ENCODE results near the gene PFKFB3. TPM values are rescaled to one million over a fixed set of nuclear protein-coding genes. Genes with fewer than 3 reads are reported as not detected.

The PFKFB3 gene
- polyA plus RNA-seq, 2 donors, result 26.2 to 42.7 TPM

GRCh38 chr10:6221971-6222751 is 19.4 kb downstream of the PFKFB3 start:
- Histone ChIP-seq H3K4me3 (ENCODE audit: low read depth in 1 of 2, low read length in 2 of 2) (no peak overlapping the region), H3K36me3 (ENCODE audit: control insufficient read depth in 2 of 2, insufficient read depth in 2 of 2, low read length in 1 of 2) (peaks cover 25 to 56% of the 10 kb centered on the region in 2 donors), H3K9me3 (ENCODE audit: control insufficient read depth in 2 of 2, insufficient read depth in 1 of 2, low read depth in 1 of 2, low read length in 1 of 2) (peaks cover 0 to 2% of the 10 kb centered on the region in 2 donors), H3K4me1 (ENCODE audit: control insufficient read depth in 2 of 2, insufficient read depth in 2 of 2, low read length in 1 of 2) (peaks cover 0 to 3% of the 10 kb centered on the region in 2 donors), H3K27ac (ENCODE audit: low read depth in 2 of 2, low read length in 1 of 2) (no peak overlapping the region), H3K27me3 (ENCODE audit: control insufficient read depth in 1 of 2, insufficient read depth in 2 of 2, low read length in 2 of 2) (no peaks in the 10 kb centered on the region)
- WGBS, 2 donors, result 79 to 80% methylated on average over 21 of the region's 21 CpGs

GRCh38 chr10:6222755-6223154 is 20.0 kb downstream of the PFKFB3 start:
- H3K4me3 ChIP-seq (ENCODE audit: low read depth in 1 of 2, low read length in 2 of 2), result no peak overlapping the region
- H3K36me3 ChIP-seq (ENCODE audit: control insufficient read depth in 2 of 2, insufficient read depth in 2 of 2, low read length in 1 of 2), result peaks cover 31 to 60% of the 10 kb centered on the region in 2 donors
- peaks cover 0 to 3% of the 10 kb centered on the region in 2 donors for H3K4me1 ChIP-seq (ENCODE audit: control insufficient read depth in 2 of 2, insufficient read depth in 2 of 2, low read length in 1 of 2)
- peaks cover 0 to 2% of the 10 kb centered on the region in 2 donors for H3K9me3 ChIP-seq (ENCODE audit: control insufficient read depth in 2 of 2, insufficient read depth in 1 of 2, low read depth in 1 of 2, low read length in 1 of 2)
- H3K27me3 ChIP-seq (ENCODE audit: control insufficient read depth in 1 of 2, insufficient read depth in 2 of 2, low read length in 2 of 2), result no peaks in the 10 kb centered on the region
- 86 to 88% methylated on average over 19 of the region's 19 CpGs for WGBS, 2 donors
- H3K27ac ChIP-seq (ENCODE audit: low read depth in 2 of 2, low read length in 1 of 2), result no peak overlapping the region

DNA sequence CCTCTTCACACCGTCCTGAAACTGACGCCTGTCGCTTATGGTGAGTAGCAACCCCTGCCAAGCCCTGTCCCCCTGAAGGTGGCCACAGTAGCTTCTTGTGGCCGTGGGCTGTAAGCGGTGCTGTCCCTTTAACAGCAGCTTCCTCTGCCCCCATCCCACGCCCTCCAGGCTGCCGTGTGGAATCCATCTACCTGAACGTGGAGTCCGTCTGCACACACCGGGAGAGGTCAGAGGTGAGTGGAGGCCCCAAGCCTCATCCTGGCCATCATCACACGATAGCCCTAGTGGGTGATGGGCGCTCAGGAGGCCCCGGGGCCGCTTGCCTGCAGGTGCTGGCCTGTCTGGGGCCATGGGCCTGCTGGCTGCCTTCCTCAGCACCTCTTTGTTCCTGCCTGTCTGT is 21.2 kb downstream of the PFKFB3 start:
- Histone ChIP-seq H3K4me3 (ENCODE audit: low read depth in 1 of 2, low read length in 2 of 2) (no peak overlapping the region), H3K4me1 (ENCODE audit: control insufficient read depth in 2 of 2, insufficient read depth in 2 of 2, low read length in 1 of 2) (peaks cover 0 to under 1% of the 10 kb centered on the region in 2 donors), H3K9me3 (ENCODE audit: control insufficient read depth in 2 of 2, insufficient read depth in 1 of 2, low read depth in 1 of 2, low read length in 1 of 2) (peaks cover 0 to 2% of the 10 kb centered on the region in 2 donors), H3K27ac (ENCODE audit: low read depth in 2 of 2, low read length in 1 of 2) (no peak overlapping the region), H3K36me3 (ENCODE audit: control insufficient read depth in 2 of 2, insufficient read depth in 2 of 2, low read length in 1 of 2) (peaks cover 35 to 66% of the 10 kb centered on the region in 2 donors), H3K27me3 (ENCODE audit: control insufficient read depth in 1 of 2, insufficient read depth in 2 of 2, low read length in 2 of 2) (no peaks in the 10 kb centered on the region)
- WGBS, 2 donors, result 87 to 92% methylated on average over 14 of the region's 14 CpGs

GRCh38 chr10:6224781-6225180 is 22.0 kb downstream of the PFKFB3 start:
- peaks cover 40 to 74% of the 10 kb centered on the region in 2 donors for H3K36me3 ChIP-seq (ENCODE audit: control insufficient read depth in 2 of 2, insufficient read depth in 2 of 2, low read length in 1 of 2)
- H3K27ac ChIP-seq (ENCODE audit: low read depth in 2 of 2, low read length in 1 of 2), result no peak overlapping the region
- H3K4me1 ChIP-seq (ENCODE audit: control insufficient read depth in 2 of 2, insufficient read depth in 2 of 2, low read length in 1 of 2), result no peaks in the 10 kb centered on the region
- peaks cover 0 to 2% of the 10 kb centered on the region in 2 donors for H3K9me3 ChIP-seq (ENCODE audit: control insufficient read depth in 2 of 2, insufficient read depth in 1 of 2, low read depth in 1 of 2, low read length in 1 of 2)
- WGBS, 2 donors, result 89 to 90% methylated on average over 13 of the region's 13 CpGs
- H3K4me3 ChIP-seq (ENCODE audit: low read depth in 1 of 2, low read length in 2 of 2), result no peak overlapping the region
- H3K27me3 ChIP-seq (ENCODE audit: control insufficient read depth in 1 of 2, insufficient read depth in 2 of 2, low read length in 2 of 2), result no peaks in the 10 kb centered on the region

GRCh38 chr10:6225263-6225814 is 22.6 kb downstream of the PFKFB3 start:
- no peaks in the 10 kb centered on the region for H3K27me3 ChIP-seq (ENCODE audit: control insufficient read depth in 1 of 2, insufficient read depth in 2 of 2, low read length in 2 of 2)
- no peak overlapping the region for H3K4me3 ChIP-seq (ENCODE audit: low read depth in 1 of 2, low read length in 2 of 2)
- WGBS, 2 donors, result 88 to 89% methylated on average over 15 of the region's 15 CpGs
- peaks cover 39 to 77% of the 10 kb centered on the region in 2 donors for H3K36me3 ChIP-seq (ENCODE audit: control insufficient read depth in 2 of 2, insufficient read depth in 2 of 2, low read length in 1 of 2)
- no peak overlapping the region for H3K27ac ChIP-seq (ENCODE audit: low read depth in 2 of 2, low read length in 1 of 2)
- no peaks in the 10 kb centered on the region for H3K4me1 ChIP-seq (ENCODE audit: control insufficient read depth in 2 of 2, insufficient read depth in 2 of 2, low read length in 1 of 2)
- H3K9me3 ChIP-seq (ENCODE audit: control insufficient read depth in 2 of 2, insufficient read depth in 1 of 2, low read depth in 1 of 2, low read length in 1 of 2), result peaks cover 0 to 2% of the 10 kb centered on the region in 2 donors

DNA sequence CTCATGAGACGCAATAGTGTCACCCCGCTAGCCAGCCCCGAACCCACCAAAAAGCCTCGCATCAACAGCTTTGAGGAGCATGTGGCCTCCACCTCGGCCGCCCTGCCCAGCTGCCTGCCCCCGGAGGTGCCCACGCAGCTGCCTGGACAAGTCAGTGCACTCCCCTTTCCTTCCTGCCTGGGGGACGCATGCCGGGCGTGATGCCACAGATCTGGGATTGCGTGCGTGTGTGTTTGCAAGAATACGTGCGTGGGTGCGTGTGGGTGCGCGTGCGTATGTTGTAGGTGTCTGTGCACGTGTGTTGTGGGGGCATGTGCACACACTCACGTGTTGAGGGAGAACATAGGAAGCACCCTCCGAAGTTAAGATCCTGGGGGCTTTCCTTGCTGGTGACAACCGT is 23.5 kb downstream of the PFKFB3 start:
- WGBS, 2 donors, result 89 to 94% methylated on average over 23 of the region's 23 CpGs
- no peak overlapping the region for H3K4me3 ChIP-seq (ENCODE audit: low read depth in 1 of 2, low read length in 2 of 2)
- H3K27me3 ChIP-seq (ENCODE audit: control insufficient read depth in 1 of 2, insufficient read depth in 2 of 2, low read length in 2 of 2), result no peaks in the 10 kb centered on the region
- peaks cover 0 to 2% of the 10 kb centered on the region in 2 donors for H3K9me3 ChIP-seq (ENCODE audit: control insufficient read depth in 2 of 2, insufficient read depth in 1 of 2, low read depth in 1 of 2, low read length in 1 of 2)
- H3K27ac ChIP-seq (ENCODE audit: low read depth in 2 of 2, low read length in 1 of 2), result no peak overlapping the region
- H3K4me1 ChIP-seq (ENCODE audit: control insufficient read depth in 2 of 2, insufficient read depth in 2 of 2, low read length in 1 of 2), result no peaks in the 10 kb centered on the region
- peaks cover 30 to 72% of the 10 kb centered on the region in 2 donors for H3K36me3 ChIP-seq (ENCODE audit: control insufficient read depth in 2 of 2, insufficient read depth in 2 of 2, low read length in 1 of 2)

GRCh38 chr10:6227346-6227745 is 24.6 kb downstream of the PFKFB3 start:
- 95 to 98% methylated on average over 9 of the region's 9 CpGs for WGBS, 2 donors
- H3K4me3 ChIP-seq (ENCODE audit: low read depth in 1 of 2, low read length in 2 of 2), result no peak overlapping the region
- peaks cover 25 to 73% of the 10 kb centered on the region in 2 donors for H3K36me3 ChIP-seq (ENCODE audit: control insufficient read depth in 2 of 2, insufficient read depth in 2 of 2, low read length in 1 of 2)
- no peak overlapping the region for H3K27ac ChIP-seq (ENCODE audit: low read depth in 2 of 2, low read length in 1 of 2)
- no peaks in the 10 kb centered on the region for H3K4me1 ChIP-seq (ENCODE audit: control insufficient read depth in 2 of 2, insufficient read depth in 2 of 2, low read length in 1 of 2)
- H3K27me3 ChIP-seq (ENCODE audit: control insufficient read depth in 1 of 2, insufficient read depth in 2 of 2, low read length in 2 of 2), result no peaks in the 10 kb centered on the region
- peaks cover 0 to 2% of the 10 kb centered on the region in 2 donors for H3K9me3 ChIP-seq (ENCODE audit: control insufficient read depth in 2 of 2, insufficient read depth in 1 of 2, low read depth in 1 of 2, low read length in 1 of 2)

- no peak overlapping the region for H3K4me3 ChIP-seq (ENCODE audit: low read depth in 1 of 2, low read length in 2 of 2)
- H3K27me3 ChIP-seq (ENCODE audit: control insufficient read depth in 1 of 2, insufficient read depth in 2 of 2, low read length in 2 of 2), result no peaks in the 10 kb centered on the region
- no peaks in the 10 kb centered on the region for H3K4me1 ChIP-seq (ENCODE audit: control insufficient read depth in 2 of 2, insufficient read depth in 2 of 2, low read length in 1 of 2)
- 88 to 89% methylated on average over 20 of the region's 20 CpGs for WGBS, 2 donors
- H3K27ac ChIP-seq (ENCODE audit: low read depth in 2 of 2, low read length in 1 of 2), result no peak overlapping the region
- H3K9me3 ChIP-seq (ENCODE audit: control insufficient read depth in 2 of 2, insufficient read depth in 1 of 2, low read depth in 1 of 2, low read length in 1 of 2), result peaks cover 0 to 2% of the 10 kb centered on the region in 2 donors
- peaks cover 20 to 73% of the 10 kb centered on the region in 2 donors for H3K36me3 ChIP-seq (ENCODE audit: control insufficient read depth in 2 of 2, insufficient read depth in 2 of 2, low read length in 1 of 2)
These were observed 25.3 kb downstream of the PFKFB3 start for GRCh38 chr10:6228010-6228511.

DNA sequence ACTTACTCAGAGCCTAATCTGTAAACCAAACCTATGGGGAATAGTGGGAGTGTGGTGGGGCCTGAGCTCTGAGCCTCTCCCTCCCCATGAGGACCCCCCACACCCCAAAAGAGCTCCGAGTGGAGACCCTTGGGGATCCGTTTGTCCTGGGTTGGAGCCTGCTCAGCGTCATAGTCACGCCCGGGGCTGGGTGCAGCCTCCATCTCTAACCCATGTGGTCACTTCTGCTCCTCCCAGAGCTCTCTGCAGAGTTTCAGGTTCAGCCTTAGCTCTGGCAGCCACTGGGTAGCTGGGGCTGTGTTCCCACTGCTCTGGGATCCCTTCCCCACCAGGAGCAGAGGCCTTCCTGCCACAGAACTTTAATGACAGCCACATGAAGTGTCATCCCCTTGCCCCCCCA is 25.9 kb downstream of the PFKFB3 start:
- H3K4me3 ChIP-seq (ENCODE audit: low read depth in 1 of 2, low read length in 2 of 2), result no peak overlapping the region
- peaks cover 26 to 75% of the 10 kb centered on the region in 2 donors for H3K36me3 ChIP-seq (ENCODE audit: control insufficient read depth in 2 of 2, insufficient read depth in 2 of 2, low read length in 1 of 2)
- H3K4me1 ChIP-seq (ENCODE audit: control insufficient read depth in 2 of 2, insufficient read depth in 2 of 2, low read length in 1 of 2), result no peaks in the 10 kb centered on the region
- 63 to 64% methylated on average over 5 of the region's 5 CpGs for WGBS, 2 donors
- H3K27me3 ChIP-seq (ENCODE audit: control insufficient read depth in 1 of 2, insufficient read depth in 2 of 2, low read length in 2 of 2), result no peaks in the 10 kb centered on the region
- peaks cover 0 to 2% of the 10 kb centered on the region in 2 donors for H3K9me3 ChIP-seq (ENCODE audit: control insufficient read depth in 2 of 2, insufficient read depth in 1 of 2, low read depth in 1 of 2, low read length in 1 of 2)
- H3K27ac ChIP-seq (ENCODE audit: low read depth in 2 of 2, low read length in 1 of 2), result no peak overlapping the region

All from esophagus (tissue), 2 donors.